ENCODE results near the gene CCDC68. TPM values are rescaled to one million over a fixed set of nuclear protein-coding genes. Genes with fewer than 3 reads are reported as not detected.

The CCDC68 gene
- total RNA-seq: 0.24 and 0.33 TPM in 2 replicates

- H3K27ac Mint-ChIP-seq: no peak within 1 kb of the TSS
- peaks cover 7% of the 10 kb centered on the region for H3K4me1 Mint-ChIP-seq
- no peaks in the 10 kb centered on the region for H3K36me3 Mint-ChIP-seq (ENCODE audit: low read depth)
- intact Hi-C loops (cut with micrococcal nuclease): no loop called here
- no peaks in the 10 kb centered on the region for H3K9me3 Mint-ChIP-seq
- CTCF ChIA-PET: no interaction called here
- TF ChIP-seq CTCF (IDR thresholded peaks at IDR 0.05): no peak
- H3K27me3 Mint-ChIP-seq: peaks cover 28% of the 10 kb centered on the region
- DNase-seq (no peak), ATAC-seq (ENCODE audit: low read depth) (no peak)
- POLR2A ChIA-PET: no interaction called here
- H3K4me3 Mint-ChIP-seq: no peak within 1 kb of the TSS
These were observed at the start of gene CCDC68 for GRCh38 chr18:54958704-54959625. CCDC68 (minus strand) TSS chr18:54959461; CDS start chr18:54942791, 16,670 bp downstream.

- ChIA-PET POLR2A (no interaction called here), CTCF (no interaction called here)
- Mint-ChIP-seq H3K27ac (no peak overlapping the region), H3K9me3 (peaks cover 3% of the 10 kb centered on the region), H3K4me3 (no peak overlapping the region), H3K36me3 (ENCODE audit: low read depth) (no peaks in the 10 kb centered on the region), H3K27me3 (peaks cover 3% of the 10 kb centered on the region), H3K4me1 (no peaks in the 10 kb centered on the region)
- intact Hi-C loops (cut with micrococcal nuclease): no loop called here
- DNase-seq (no peak), ATAC-seq (ENCODE audit: low read depth) (no peak)
- TF ChIP-seq CTCF (IDR thresholded peaks at IDR 0.05): no peak
These were observed 48.3 kb upstream of the CCDC68 start for GRCh38 chr18:55007602-55008001.

- POLR2A ChIA-PET: interaction anchor here (0.5 kb wide), 1 partner anchor 12 kb away, joined by 4 read pairs; no protein-coding TSS in a partner anchor
- ATAC-seq (ENCODE audit: low read depth) (no peak), DNase-seq (no peak)
- CTCF ChIA-PET: no interaction called here
- Mint-ChIP-seq H3K4me3 (no peak overlapping the region), H3K9me3 (no peaks in the 10 kb centered on the region), H3K36me3 (ENCODE audit: low read depth) (no peaks in the 10 kb centered on the region), H3K4me1 (no peaks in the 10 kb centered on the region), H3K27me3 (peaks cover 3% of the 10 kb centered on the region), H3K27ac (no peak overlapping the region)
- intact Hi-C loops (cut with micrococcal nuclease): no loop called here
- no peak for TF ChIP-seq CTCF (IDR thresholded peaks at IDR 0.05)
These were observed 44.4 kb upstream of the CCDC68 start for GRCh38 chr18:55003695-55004094.

GRCh38 chr18:55002261-55002660, 43.0 kb upstream of the CCDC68 start:
- POLR2A ChIA-PET: no interaction called here
- CTCF ChIA-PET: no interaction called here
- H3K9me3 Mint-ChIP-seq: no peaks in the 10 kb centered on the region

More at GRCh38 chr18:55002261-55002660, 43.0 kb upstream of the CCDC68 start:
- TF ChIP-seq CTCF (IDR thresholded peaks at IDR 0.05): no peak
- Mint-ChIP-seq H3K27ac (no peak overlapping the region), H3K36me3 (ENCODE audit: low read depth) (no peaks in the 10 kb centered on the region), H3K4me3 (no peak overlapping the region), H3K27me3 (peaks cover 3% of the 10 kb centered on the region), H3K4me1 (no peaks in the 10 kb centered on the region)
- no peak for DNase-seq
- intact Hi-C loops (cut with micrococcal nuclease): no loop called here
- no peak for ATAC-seq (ENCODE audit: low read depth)

All from activated B cell treated with CpG ODN at 0.5 μM for 24 hours (primary cell).